Thoracic aorta (tissue), 2 donors: ENCODE results near the gene BMP6. TPM values are rescaled to one million over a fixed set of nuclear protein-coding genes. Genes with fewer than 3 reads are reported as not detected.

Experiments used
- ATAC-seq: fragments of 150-250 bp; one replicate; pipeline ENCODE4 v1.8.0; 2017; ENCODE audit warnings: low read depth; ENCODE audit not compliant: insufficient number of reproducible peaks, low FRiP score
- DNase-seq: peaks from one replicate; pipeline ENCODE4 v3.0.0-alpha.2; 2020; ENCODE audit warnings: low spot score
- H3K27ac ChIP-seq, 2 donors: fragments of 200-600 bp; sonication (generic); 1 replicate in 1 of 2; 2 replicates in 1 of 2; pipeline ENCODE4 v1.5.1; 2016; ENCODE audit warnings: mild to moderate bottlenecking in 2 of 2, moderate library complexity in 2 of 2
- H3K27me3 ChIP-seq: fragments of 200-600 bp; sonication (generic); replicated peaks from 2 replicates; pipeline ENCODE4 v1.6.0; 2016; ENCODE audit warnings: mild to moderate bottlenecking; ENCODE audit not compliant: insufficient read depth
- H3K36me3 ChIP-seq: fragments of 200-600 bp; sonication (generic); one replicate; pipeline ENCODE4 v1.5.1; 2016
- H3K4me1 ChIP-seq, 2 donors: fragments of 200-600 bp; sonication (generic); 1 replicate in 1 of 2; 2 replicates in 1 of 2; pipeline versions ENCODE4 v1.5.1 to v1.6.0; 2016; ENCODE audit warnings: low read depth in 2 of 2, mild to moderate bottlenecking in 1 of 2; ENCODE audit not compliant: control insufficient read depth in 1 of 2
- H3K4me3 ChIP-seq: fragments of 200-600 bp; sonication (generic); 2 replicates; pipeline ENCODE4 v1.5.1; 2016; ENCODE audit warnings: mild to moderate bottlenecking
- H3K9me3 ChIP-seq: fragments of 200-600 bp; sonication (generic); 2 replicates; pipeline ENCODE4 v1.5.1; 2016
- total RNA-seq, 2 donors: library from RNA; depleted of rRNA; stranded (reverse); fragments of >200 nt; gene quantifications; one replicate each; pipeline versions ENCODE4 v1.1.0 to v1.2.3, GENCODE V29; 2016
- TF ChIP-seq, protein P1 (sequence below): fragments of 200-600 bp; sonication (generic); IDR thresholded peaks from one replicate; pipeline ENCODE4 v1.5.1; 2019; ENCODE audit warnings: antibody characterized with exemption

Gene BMP6
- total RNA-seq, 2 donors from 2014 or later: 4.7 TPM

GRCh38 chr6:7684843-7685242 lies 41.1 kb upstream of the BMP6 start:
- no peak overlapping the region for H3K27ac ChIP-seq
- H3K4me1 ChIP-seq: no peaks in the 10 kb centered on the region
- no peak for ATAC-seq
- no peaks in the 10 kb centered on the region for H3K9me3 ChIP-seq
- H3K27me3 ChIP-seq: no peaks in the 10 kb centered on the region
- no peak overlapping the region for H3K4me3 ChIP-seq
- TF ChIP-seq, protein P1, sequence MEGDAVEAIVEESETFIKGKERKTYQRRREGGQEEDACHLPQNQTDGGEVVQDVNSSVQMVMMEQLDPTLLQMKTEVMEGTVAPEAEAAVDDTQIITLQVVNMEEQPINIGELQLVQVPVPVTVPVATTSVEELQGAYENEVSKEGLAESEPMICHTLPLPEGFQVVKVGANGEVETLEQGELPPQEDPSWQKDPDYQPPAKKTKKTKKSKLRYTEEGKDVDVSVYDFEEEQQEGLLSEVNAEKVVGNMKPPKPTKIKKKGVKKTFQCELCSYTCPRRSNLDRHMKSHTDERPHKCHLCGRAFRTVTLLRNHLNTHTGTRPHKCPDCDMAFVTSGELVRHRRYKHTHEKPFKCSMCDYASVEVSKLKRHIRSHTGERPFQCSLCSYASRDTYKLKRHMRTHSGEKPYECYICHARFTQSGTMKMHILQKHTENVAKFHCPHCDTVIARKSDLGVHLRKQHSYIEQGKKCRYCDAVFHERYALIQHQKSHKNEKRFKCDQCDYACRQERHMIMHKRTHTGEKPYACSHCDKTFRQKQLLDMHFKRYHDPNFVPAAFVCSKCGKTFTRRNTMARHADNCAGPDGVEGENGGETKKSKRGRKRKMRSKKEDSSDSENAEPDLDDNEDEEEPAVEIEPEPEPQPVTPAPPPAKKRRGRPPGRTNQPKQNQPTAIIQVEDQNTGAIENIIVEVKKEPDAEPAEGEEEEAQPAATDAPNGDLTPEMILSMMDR: no peak
- DNase-seq: no peak
- H3K36me3 ChIP-seq: no peaks in the 10 kb centered on the region

DNA sequence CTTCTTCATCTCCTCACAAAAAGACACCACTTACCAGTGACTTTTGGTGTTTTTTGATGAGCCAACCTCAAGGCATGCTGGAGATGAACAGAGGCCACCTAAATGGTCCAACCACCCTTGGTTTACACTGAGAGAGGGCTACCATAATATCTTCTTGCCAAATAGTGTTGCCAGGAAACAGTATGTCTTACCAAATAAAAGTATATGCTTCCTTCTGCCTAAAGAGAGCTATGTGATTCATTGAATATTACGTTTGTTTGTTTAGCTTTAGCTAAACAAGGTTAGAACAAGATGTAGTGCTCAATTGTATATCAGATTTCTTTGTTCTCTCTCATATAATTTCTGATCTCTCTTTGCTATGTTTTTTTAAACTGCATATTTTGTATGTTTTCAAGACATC lies 40.6 kb upstream of the BMP6 start:
- no peak for DNase-seq
- H3K4me3 ChIP-seq: no peak overlapping the region
- no peaks in the 10 kb centered on the region for H3K27me3 ChIP-seq
- H3K27ac ChIP-seq: no peak overlapping the region
- TF ChIP-seq, protein P1: no peak
- no peak for ATAC-seq
- no peaks in the 10 kb centered on the region for H3K9me3 ChIP-seq
- H3K36me3 ChIP-seq: no peaks in the 10 kb centered on the region
- no peaks in the 10 kb centered on the region for H3K4me1 ChIP-seq

DNA sequence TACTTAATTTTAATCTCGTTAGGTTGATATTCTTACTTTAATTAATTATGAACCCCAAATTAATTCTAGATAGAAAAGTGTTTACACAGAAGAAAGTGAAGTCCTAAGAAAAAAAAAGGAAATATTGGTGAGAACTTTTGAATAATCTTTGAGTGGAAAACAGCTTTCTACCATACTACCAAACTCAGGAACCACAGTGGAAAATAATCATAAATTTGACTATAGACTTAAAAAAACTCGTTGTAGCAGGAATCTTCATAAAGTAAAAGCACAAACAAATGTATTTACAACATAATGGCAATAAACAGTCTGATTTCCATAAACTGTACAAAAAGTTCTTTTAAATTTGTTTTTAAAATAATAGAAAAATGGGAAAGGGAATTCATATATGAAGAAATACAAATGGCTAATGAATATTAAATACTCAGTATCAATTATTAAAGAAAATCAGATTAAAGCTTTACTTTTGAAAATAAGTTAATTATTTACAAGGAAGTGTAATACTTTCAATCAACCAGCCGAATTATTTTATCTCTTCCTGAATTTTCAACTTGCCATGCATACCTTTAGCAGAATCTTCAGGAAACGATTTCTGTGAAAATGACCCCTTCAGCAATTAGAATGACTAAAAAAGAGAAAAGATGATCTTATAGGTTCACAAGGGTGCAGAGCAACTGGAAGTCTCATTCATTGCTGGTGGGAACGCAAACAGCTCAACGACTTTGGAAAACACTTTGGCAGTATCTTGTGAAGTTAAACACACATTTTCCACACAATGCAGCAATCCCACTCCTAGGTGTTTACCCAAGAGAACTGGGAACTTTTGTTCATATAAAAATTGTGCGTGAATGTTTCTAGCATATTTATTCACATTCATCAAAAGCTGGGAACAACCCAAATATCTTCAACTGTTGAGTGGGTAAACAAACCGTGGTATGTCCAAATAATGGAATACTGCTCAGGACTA lies 38.5 kb upstream of the BMP6 start:
- Histone ChIP-seq H3K27ac (no peak overlapping the region), H3K36me3 (no peaks in the 10 kb centered on the region), H3K4me3 (no peak overlapping the region), H3K27me3 (no peaks in the 10 kb centered on the region), H3K4me1 (no peaks in the 10 kb centered on the region), H3K9me3 (no peaks in the 10 kb centered on the region)
- ATAC-seq: no peak
- no peak for DNase-seq
- TF ChIP-seq, protein P1: no peak

GRCh38 chr6:7691021-7691420 lies 34.9 kb upstream of the BMP6 start:
- no peaks in the 10 kb centered on the region for H3K9me3 ChIP-seq
- TF ChIP-seq, protein P1: no peak
- no peaks in the 10 kb centered on the region for H3K4me1 ChIP-seq
- ATAC-seq (no peak), DNase-seq (no peak)
- H3K4me3 ChIP-seq: no peak overlapping the region
- H3K27me3 ChIP-seq: no peaks in the 10 kb centered on the region
- no peak overlapping the region for H3K27ac ChIP-seq
- no peaks in the 10 kb centered on the region for H3K36me3 ChIP-seq

- Histone ChIP-seq H3K27me3 (no peaks in the 10 kb centered on the region), H3K36me3 (no peaks in the 10 kb centered on the region), H3K27ac (no peak overlapping the region), H3K4me1 (no peaks in the 10 kb centered on the region), H3K9me3 (no peaks in the 10 kb centered on the region), H3K4me3 (no peak overlapping the region)
- DNase-seq: no peak
- ATAC-seq: no peak
- TF ChIP-seq, protein P1: no peak
These were observed 34.0 kb upstream of the BMP6 start for GRCh38 chr6:7691675-7692452.
